Hepatocyte (in vitro differentiated cells): ENCODE data around the gene SBK3. TPM values are rescaled to one million over a fixed set of nuclear protein-coding genes. Genes with fewer than 3 reads are reported as not detected.
"Not testable (repeated sequence)": the region's sequence is repeated elsewhere in the genome, so short reads cannot be mapped to it uniquely, and the experiment has no call there.

Source experiments
- DNase-seq: peaks from one replicate; pipeline ENCODE4 v3.0.0-alpha.2; 2016; ENCODE audit warnings: low spot score
- H2AFZ ChIP-seq: fragments of 200-600 bp; sonication (generic); 2 replicates; pipeline ENCODE4 v1.6.0; 2016; ENCODE audit warnings: antibody characterized with exemption, mild to moderate bottlenecking
- H3K27ac ChIP-seq: fragments of 200-600 bp; sonication (generic); 2 replicates; pipeline ENCODE4 v1.5.1; 2016; ENCODE audit warnings: mild to moderate bottlenecking
- H3K27me3 ChIP-seq: fragments of 200-600 bp; sonication (generic); 2 replicates; pipeline ENCODE4 v1.6.1; 2016
- H3K36me3 ChIP-seq: fragments of 200-600 bp; sonication (generic); replicated peaks from 2 replicates; pipeline ENCODE4 v1.5.1; 2016; ENCODE audit warnings: low read depth; ENCODE audit not compliant: insufficient read depth
- H3K4me1 ChIP-seq: fragments of 200-600 bp; sonication (generic); 2 replicates; pipeline ENCODE4 v1.5.1; 2016; ENCODE audit warnings: mild to moderate bottlenecking, moderate library complexity; ENCODE audit not compliant: insufficient read depth
- H3K4me2 ChIP-seq: fragments of 200-600 bp; sonication (generic); 2 replicates; pipeline ENCODE4 v1.6.0; 2016
- H3K4me3 ChIP-seq: fragments of 200-600 bp; sonication (generic); 2 replicates; pipeline ENCODE4 v1.5.1; 2016; ENCODE audit warnings: mild to moderate bottlenecking
- H3K79me2 ChIP-seq: fragments of 200-600 bp; sonication (generic); 2 replicates; pipeline ENCODE4 v1.6.0; 2017; ENCODE audit warnings: mild to moderate bottlenecking
- H3K9me2 ChIP-seq: fragments of 200-600 bp; sonication (generic); replicated peaks from 2 replicates; pipeline ENCODE4 v1.6.0; 2017; ENCODE audit warnings: mild to moderate bottlenecking; ENCODE audit not compliant: insufficient read depth
- H3K9me3 ChIP-seq: fragments of 200-600 bp; sonication (generic); 2 replicates; pipeline ENCODE4 v1.5.1; 2016; ENCODE audit warnings: low read depth, mild to moderate bottlenecking
- H4K20me1 ChIP-seq: fragments of 200-600 bp; sonication (generic); 2 replicates; pipeline ENCODE4 v1.6.0; 2016; ENCODE audit warnings: mild to moderate bottlenecking; ENCODE audit not compliant: insufficient read depth, poor library complexity, severe bottlenecking
- EZH2 ChIP-seq: fragments of 200-600 bp; sonication (generic); IDR thresholded peaks from 2 replicates; pipeline ENCODE4 v1.6.1; 2016; ENCODE audit warnings: antibody characterized with exemption, mild to moderate bottlenecking, borderline replicate concordance
- EZH2phosphoT487 ChIP-seq: fragments of 200-600 bp; sonication (generic); IDR thresholded peaks from one replicate; pipeline ENCODE4 v1.6.1; 2018; ENCODE audit warnings: antibody characterized with exemption, mild to moderate bottlenecking, low read depth, moderate library complexity; ENCODE audit not compliant: unreplicated experiment, severe bottlenecking
- WGBS: methylation state at CpG from one replicate; pipeline ENCODE4 v1.1.6; 2016; ENCODE audit warnings: low lambda C conversion rate; ENCODE audit errors: missing lambda C conversion rate; 5-methylcytosine and 5-hydroxymethylcytosine counted together
- polyA plus RNA-seq: library from polyadenylated mRNA; unstranded; fragments of >200 nt; fragmentation: Nextera tagmentation; extraction: Ambion mirVana; gene quantifications from 2 replicates; pipeline ENCODE4 v1.2.1, GENCODE V29; 2016
- total RNA-seq: library from RNA; depleted of rRNA; stranded (reverse); fragments of >200 nt; gene quantifications from 2 replicates; pipeline ENCODE4 v1.2.3, GENCODE V29; 2014
- TF ChIP-seq, protein P1 (sequence below): fragments of 200-600 bp; sonication (generic); IDR thresholded peaks from 2 replicates; pipeline ENCODE4 v1.5.1; 2016; ENCODE audit warnings: antibody characterized with exemption, mild to moderate bottlenecking; ENCODE audit not compliant: poor library complexity

SBK3 gene
- total and polyA plus RNA-seq, 2 experiments from 2014 or later, result 0.57 TPM; not detected in 1

DNA sequence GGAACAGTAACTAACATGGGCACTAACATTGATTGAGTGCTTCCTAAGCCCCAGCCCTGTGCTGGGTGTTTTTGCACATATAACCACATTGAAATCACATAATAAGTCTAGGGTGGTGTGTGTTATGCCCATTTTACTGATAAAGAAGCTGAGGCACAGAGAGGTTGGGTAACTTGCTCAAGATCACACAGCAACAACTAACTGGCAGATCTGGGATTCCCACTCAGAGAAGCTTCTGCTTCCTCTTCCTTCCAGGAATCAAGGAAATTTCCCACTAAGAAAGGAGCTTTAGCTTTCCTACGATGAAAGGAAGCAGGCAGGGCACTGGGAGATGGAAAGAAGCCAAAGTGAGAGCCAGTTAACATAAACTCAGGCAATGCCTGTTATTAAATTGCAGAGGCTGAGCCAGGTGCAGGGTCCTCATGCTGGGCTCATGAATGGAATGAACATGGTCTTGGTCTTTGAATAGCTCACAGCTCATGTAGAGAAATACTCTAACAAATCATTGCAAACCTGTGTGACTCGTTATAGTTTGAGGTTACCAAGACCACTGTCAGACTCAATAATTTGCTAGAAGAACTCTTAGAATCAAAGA lies 47.0 kb downstream of the SBK3 start:
- Histone ChIP-seq H3K4me3 (no peak overlapping the region), H2AFZ (no peak overlapping the region), H3K4me2 (no peak overlapping the region), H3K4me1 (no peaks in the 10 kb centered on the region), H3K27ac (no peak overlapping the region), H3K79me2 (no peaks in the 10 kb centered on the region), H4K20me1 (no peaks in the 10 kb centered on the region), H3K9me2 (no peaks in the 10 kb centered on the region), H3K9me3 (no peaks in the 10 kb centered on the region), H3K36me3 (no peaks in the 10 kb centered on the region), H3K27me3 (no peaks in the 10 kb centered on the region)
- TF ChIP-seq EZH2phosphoT487, result no peak
- no peak for TF ChIP-seq EZH2
- TF ChIP-seq, protein P1, sequence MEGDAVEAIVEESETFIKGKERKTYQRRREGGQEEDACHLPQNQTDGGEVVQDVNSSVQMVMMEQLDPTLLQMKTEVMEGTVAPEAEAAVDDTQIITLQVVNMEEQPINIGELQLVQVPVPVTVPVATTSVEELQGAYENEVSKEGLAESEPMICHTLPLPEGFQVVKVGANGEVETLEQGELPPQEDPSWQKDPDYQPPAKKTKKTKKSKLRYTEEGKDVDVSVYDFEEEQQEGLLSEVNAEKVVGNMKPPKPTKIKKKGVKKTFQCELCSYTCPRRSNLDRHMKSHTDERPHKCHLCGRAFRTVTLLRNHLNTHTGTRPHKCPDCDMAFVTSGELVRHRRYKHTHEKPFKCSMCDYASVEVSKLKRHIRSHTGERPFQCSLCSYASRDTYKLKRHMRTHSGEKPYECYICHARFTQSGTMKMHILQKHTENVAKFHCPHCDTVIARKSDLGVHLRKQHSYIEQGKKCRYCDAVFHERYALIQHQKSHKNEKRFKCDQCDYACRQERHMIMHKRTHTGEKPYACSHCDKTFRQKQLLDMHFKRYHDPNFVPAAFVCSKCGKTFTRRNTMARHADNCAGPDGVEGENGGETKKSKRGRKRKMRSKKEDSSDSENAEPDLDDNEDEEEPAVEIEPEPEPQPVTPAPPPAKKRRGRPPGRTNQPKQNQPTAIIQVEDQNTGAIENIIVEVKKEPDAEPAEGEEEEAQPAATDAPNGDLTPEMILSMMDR, result no peak
- 50% methylated on average over 2 of the region's 2 CpGs for WGBS
- DNase-seq, result no peak

DNA sequence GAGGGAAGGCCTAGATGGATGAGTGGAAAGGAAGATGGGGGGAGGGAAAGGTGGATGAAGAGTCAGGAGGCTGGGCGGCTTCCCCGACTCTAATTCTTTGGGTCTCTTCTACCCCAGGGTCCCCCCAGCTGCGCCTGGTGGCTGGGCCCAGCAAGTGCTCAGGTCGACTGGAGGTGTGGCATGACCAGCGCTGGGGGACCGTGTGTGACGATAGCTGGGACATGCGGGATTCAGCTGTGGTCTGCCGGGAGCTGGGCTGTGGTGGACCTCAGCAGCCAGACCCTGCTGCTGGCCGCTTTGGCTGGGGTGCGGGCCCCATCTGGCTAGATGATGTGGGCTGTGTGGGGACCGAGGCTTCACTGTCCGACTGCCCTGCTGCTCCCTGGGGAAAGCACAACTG lies 47.6 kb downstream of the SBK3 start:
- Histone ChIP-seq H3K4me2 (no peak overlapping the region), H3K27me3 (peaks cover 3% of the 10 kb centered on the region), H3K4me1 (no peaks in the 10 kb centered on the region), H3K9me3 (no peaks in the 10 kb centered on the region), H3K4me3 (no peak overlapping the region), H4K20me1 (no peaks in the 10 kb centered on the region), H3K27ac (no peak overlapping the region), H3K36me3 (no peaks in the 10 kb centered on the region), H3K9me2 (no peaks in the 10 kb centered on the region), H3K79me2 (no peaks in the 10 kb centered on the region), H2AFZ (no peak overlapping the region)
- DNase-seq, result no peak
- TF ChIP-seq, protein P1, result no peak
- TF ChIP-seq EZH2 (no peak), EZH2phosphoT487 (no peak)
- WGBS, result 88% methylated on average over 13 of the region's 13 CpGs

DNA sequence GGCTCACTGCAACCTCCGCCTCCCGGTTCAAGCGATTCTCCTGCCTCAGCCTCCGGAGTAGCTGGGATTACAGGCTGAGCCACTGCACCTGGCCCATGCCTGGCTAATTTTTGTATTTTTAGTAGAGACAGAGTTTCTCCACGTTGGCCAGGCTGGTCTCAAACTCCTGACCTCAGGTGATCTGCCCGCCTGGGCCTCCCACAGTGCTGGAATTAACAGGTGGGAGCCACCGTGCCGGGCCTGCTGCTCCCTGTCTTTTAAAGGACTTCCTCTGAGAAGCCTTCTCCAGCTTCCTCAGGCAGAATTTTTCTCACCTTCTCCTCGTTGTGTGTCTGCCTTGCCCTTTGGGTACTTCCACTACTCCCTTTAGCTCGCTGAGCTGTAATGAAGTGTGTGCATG lies 48.5 kb downstream of the SBK3 start:
- H3K36me3 ChIP-seq, H4K20me1 ChIP-seq, H2AFZ ChIP-seq, H3K4me1 ChIP-seq, H3K27me3 ChIP-seq, H3K9me2 ChIP-seq, DNase-seq, H3K4me2 ChIP-seq, H3K9me3 ChIP-seq, H3K27ac ChIP-seq, H3K79me2 ChIP-seq, H3K4me3 ChIP-seq: not testable (repeated sequence)
- 71% methylated on average over 10 of the region's 10 CpGs for WGBS

DNA sequence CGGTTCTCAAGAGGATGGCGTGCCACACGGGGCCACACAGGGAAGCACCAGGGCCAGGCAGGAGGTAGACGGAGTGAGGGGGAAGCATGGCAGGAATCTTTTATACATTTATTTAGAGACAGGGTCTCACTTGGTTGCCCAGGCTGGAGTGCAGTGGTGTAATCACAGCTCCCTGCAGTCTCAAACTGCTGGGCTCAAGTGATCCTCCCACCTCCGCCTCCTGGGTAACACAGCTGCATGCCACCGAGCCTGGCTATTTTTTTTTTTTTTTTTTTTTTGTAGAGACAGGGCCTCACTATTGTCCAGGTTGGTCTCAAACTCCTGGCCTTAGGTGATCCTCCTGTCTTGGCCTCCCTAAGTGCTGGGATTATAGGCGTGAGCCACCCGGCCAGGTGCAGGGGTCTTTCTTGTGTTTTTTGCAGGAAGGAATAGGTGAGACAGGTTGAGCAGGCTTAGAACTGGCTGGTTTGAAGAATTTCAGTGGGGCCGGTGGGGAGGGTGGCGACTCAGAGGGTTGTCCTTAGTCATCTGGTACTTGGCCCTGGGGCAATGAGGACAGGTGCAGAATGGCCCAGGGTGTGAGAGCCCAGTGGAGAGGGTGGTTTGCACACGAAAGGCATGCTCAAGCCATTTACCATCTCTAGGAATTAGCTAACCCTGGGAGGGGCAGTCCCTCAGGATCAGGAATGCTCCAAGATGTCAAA lies 49.5 kb downstream of the SBK3 start:
- Histone ChIP-seq H2AFZ (no peak overlapping the region), H3K4me3 (no peak overlapping the region), H3K79me2 (no peaks in the 10 kb centered on the region), H3K4me2 (no peak overlapping the region), H3K36me3 (no peaks in the 10 kb centered on the region), H3K9me3 (no peaks in the 10 kb centered on the region), H4K20me1 (no peaks in the 10 kb centered on the region), H3K27me3 (peaks cover 10% of the 10 kb centered on the region), H3K9me2 (no peaks in the 10 kb centered on the region), H3K4me1 (no peaks in the 10 kb centered on the region), H3K27ac (no peak overlapping the region)
- 70% methylated on average over 11 of the region's 11 CpGs for WGBS
- DNase-seq, result no peak
- TF ChIP-seq EZH2 (no peak), EZH2phosphoT487 (no peak)
- TF ChIP-seq, protein P1, result no peak
